Epithelial cell of esophagus (primary cell): ENCODE measurements around the gene CHMP2A.
A peak's percentile ranks its signal among the peaks of the same experiment; 100 is the strongest.

ENCODE experiments used
- DNase-seq: peaks from one replicate; pipeline ENCODE4 v3.0.0; 2010; ENCODE audit warnings: low read depth
- H3K4me3 ChIP-seq: 2 replicates; pipeline ENCODE4 v1.5.1; 2011; ENCODE audit warnings: mild to moderate bottlenecking, low read length, control low read depth
- TF ChIP-seq, protein P1 (sequence below): IDR thresholded peaks from 2 replicates; pipeline ENCODE4 v1.5.1; 2011; ENCODE audit warnings: low read depth, mild to moderate bottlenecking, low read length, control low read depth, inconsistent platforms; ENCODE audit not compliant: insufficient read depth; ENCODE audit errors: missing control alignments

The CHMP2A gene

DNA sequence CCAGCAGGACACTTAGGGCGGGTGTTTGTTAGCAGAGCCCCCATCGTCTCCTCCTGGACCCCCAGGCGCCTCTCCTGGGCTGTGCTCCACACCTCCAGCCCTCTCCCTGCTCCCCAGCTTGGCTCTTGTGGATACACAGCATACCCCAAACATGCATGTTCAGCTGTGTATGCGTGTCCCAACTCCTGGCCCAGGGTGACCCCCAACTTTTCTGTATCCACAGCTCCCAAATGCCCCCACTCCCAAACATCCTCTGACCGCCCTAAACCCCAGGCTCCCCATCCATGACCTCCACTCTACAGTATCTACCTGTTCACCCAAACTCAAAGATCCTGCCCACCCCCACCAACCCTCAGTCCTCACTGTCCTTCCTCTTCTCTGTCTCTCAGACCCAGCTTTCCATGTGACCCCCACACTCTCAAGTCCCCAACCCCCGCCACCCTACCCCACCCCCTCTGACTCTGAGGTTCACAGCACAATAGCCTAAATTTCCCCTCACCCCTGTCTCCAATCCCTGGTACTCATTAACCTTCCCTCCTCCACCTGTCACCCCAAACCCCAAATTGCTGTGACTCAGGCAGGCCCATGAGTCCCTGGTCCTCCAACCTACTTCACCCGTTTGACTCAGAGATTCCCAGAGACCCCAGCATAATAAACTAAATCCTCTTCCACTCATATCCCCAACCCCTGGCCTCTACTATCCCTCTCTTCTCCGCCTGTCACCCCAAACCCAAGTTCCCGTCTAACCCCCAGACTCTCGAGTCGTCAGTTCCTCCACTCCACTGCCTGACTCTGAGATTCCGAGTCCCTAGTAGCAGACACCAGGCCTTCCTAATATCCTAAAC lies 2.5 kb upstream of the CHMP2A start:
- no peak for DNase-seq

DNA sequence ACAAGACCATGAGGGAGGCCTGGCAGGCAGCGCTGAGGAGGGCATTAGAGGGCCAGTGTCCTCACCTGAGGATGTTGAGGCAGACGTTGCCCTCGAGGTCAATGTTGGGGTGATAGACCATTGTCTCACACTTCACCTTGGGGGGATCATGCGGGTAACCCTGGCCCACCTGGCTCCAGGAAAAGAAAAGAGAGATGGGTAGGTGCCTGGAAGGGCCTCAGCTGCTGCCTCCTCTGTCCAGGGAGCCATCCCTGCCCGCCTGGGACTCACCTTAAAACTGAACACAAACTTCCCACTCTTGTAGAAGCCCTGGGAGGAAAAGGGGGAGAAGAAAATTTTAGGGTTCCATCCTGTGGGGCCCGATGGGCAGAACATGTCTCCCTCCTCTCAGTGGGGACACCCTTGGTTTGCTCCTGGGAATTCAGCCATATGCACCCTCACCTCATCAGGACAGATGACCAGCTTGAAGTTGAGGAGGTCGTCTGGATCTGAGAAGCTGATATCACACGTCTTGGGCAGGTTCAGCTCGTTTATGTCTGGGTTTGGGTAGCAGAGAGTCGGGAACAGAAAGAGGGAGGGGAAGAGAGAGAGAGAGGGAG lies 1.8 kb upstream of the CHMP2A start:
- no peak for DNase-seq
- peak overlapping the region; percentile 90 for H3K4me3 ChIP-seq
- TF ChIP-seq, protein P1, sequence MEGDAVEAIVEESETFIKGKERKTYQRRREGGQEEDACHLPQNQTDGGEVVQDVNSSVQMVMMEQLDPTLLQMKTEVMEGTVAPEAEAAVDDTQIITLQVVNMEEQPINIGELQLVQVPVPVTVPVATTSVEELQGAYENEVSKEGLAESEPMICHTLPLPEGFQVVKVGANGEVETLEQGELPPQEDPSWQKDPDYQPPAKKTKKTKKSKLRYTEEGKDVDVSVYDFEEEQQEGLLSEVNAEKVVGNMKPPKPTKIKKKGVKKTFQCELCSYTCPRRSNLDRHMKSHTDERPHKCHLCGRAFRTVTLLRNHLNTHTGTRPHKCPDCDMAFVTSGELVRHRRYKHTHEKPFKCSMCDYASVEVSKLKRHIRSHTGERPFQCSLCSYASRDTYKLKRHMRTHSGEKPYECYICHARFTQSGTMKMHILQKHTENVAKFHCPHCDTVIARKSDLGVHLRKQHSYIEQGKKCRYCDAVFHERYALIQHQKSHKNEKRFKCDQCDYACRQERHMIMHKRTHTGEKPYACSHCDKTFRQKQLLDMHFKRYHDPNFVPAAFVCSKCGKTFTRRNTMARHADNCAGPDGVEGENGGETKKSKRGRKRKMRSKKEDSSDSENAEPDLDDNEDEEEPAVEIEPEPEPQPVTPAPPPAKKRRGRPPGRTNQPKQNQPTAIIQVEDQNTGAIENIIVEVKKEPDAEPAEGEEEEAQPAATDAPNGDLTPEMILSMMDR = no peak

More for the DNA sequence above, 2.5 kb upstream of the CHMP2A start:
- peak overlapping the region; percentile 90 for H3K4me3 ChIP-seq
- TF ChIP-seq, protein P1 = no peak

DNA sequence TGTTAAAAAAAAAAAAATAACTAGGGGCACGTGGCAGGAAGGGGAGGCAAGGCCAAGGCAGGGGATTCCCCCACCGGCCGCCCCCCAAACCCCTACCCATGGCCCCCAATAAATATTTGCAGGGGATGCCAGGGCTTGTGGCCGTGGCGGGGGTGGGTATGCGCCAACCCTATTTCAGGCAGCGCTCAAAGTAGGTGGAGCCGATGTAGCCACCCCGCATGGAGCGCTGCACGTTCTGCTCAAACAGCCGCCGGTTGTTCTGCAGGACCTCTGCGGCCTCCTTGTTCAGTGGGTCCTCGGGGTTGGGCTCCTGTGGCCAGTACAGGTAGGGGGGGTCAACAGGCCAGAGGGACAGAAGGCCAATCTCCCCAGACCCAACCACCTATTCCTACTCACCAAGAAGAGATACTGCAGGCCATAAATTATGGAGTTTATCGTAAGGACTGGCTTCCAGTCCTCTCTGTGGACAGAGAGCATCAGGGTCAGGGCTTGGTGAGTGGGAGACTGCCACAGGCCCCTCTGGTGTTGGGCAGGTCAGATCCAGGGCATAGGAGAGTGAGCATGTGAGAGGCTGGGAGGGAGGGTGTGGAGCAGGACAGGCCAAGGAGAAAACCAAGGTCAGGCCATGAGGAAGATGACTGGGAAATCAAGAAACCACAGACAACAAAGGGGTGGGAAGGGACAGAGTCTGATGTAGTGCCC lies 1.2 kb upstream of the CHMP2A start:
- no peak for DNase-seq
- H3K4me3 ChIP-seq = no peak overlapping the region
- TF ChIP-seq, protein P1 = no peak

DNA sequence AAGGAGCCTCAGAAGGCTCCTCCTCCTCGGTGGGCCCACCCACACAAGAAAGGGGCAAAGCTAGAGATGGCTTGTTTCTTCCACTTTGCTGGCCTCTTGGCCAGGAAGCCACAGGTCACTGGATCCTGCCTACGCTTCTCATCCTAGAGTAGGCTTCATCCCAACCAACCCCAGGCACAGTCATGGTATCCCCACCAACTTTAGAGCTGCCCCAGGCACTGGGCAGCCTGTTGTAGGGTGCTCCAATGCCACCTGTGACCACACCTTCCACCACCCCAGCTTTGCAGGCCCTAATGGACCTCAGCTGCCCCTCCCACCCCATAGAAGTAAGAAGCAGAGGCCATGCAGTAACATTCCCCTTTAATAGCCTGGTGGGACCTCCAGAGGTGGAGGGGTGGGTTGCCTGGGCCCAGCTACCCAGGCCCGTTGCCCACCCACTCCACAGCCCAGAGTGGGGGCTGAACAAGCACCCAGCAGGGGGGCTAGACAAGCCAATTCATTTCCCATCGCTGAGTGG lies 522 bp upstream of the CHMP2A start:
- H3K4me3 ChIP-seq = peak overlapping the region; percentile 94
- DNase-seq = no peak
- TF ChIP-seq, protein P1 = no peak

- TF ChIP-seq, protein P1 = no peak
- no peak for DNase-seq
These were observed 959 bp downstream of the CHMP2A start for GRCh38 chr19:58553799-58554493.

GRCh38 chr19:58552655-58553054 lies 2.2 kb downstream of the CHMP2A start:
- TF ChIP-seq, protein P1 = no peak
- no peak for DNase-seq
- H3K4me3 ChIP-seq = no peak overlapping the region

More at GRCh38 chr19:58553799-58554493, 959 bp downstream of the CHMP2A start:
- H3K4me3 ChIP-seq = peak overlapping the region; percentile 94
